OCI-LY7 (cell line): Measurements from ENCODE around the gene ZNF488. TPM values are rescaled to one million over a fixed set of nuclear protein-coding genes. Genes with fewer than 3 reads are reported as not detected.

ENCODE experiments used
- BruUV-seq: library from RNA; stranded (reverse); fragments of 400-500 nt; replicated peaks from 2 replicates; lab custom pipeline; 2021; lab: Mats Ljungman, UMichigan
- CTCF ChIA-PET: fragments of 300-600 bp; sonication (Branson Sonifier 250); formaldehyde crosslinking; loops from one replicate; lab custom pipeline; 2022; ENCODE audit warnings: antibody characterized with exemption; ENCODE audit not compliant: unreplicated experiment; lab: Charles Lee
- POLR2A ChIA-PET: fragments of 300-600 bp; sonication (Branson Sonifier 250); formaldehyde crosslinking; loops from one replicate; lab custom pipeline; 2022; ENCODE audit warnings: antibody characterized with exemption; lab: Charles Lee
- DNase-seq: peaks from one replicate; pipeline ENCODE4 v3.0.0-alpha.2; 2015; ENCODE audit warnings: low spot score
- H2AFZ ChIP-seq: fragments of 200-600 bp; sonication (generic), shearing (Covaris generic); 2 replicates; pipeline ENCODE4 v1.6.1; 2014; ENCODE audit warnings: mild to moderate bottlenecking, antibody characterized with exemption, low read length, moderate library complexity
- H3K27ac ChIP-seq: fragments of 200-600 bp; sonication (generic); 2 replicates; pipeline ENCODE4 v1.5.1; 2014; ENCODE audit warnings: mixed run types, low read depth, mild to moderate bottlenecking, moderate library complexity, low read length, inconsistent platforms; ENCODE audit not compliant: poor library complexity, severe bottlenecking
- H3K36me3 ChIP-seq: fragments of 200-600 bp; sonication (generic); 2 replicates; pipeline ENCODE4 v1.6.1; 2014; ENCODE audit warnings: mild to moderate bottlenecking, antibody characterized with exemption, low read length, moderate library complexity, mixed read lengths; ENCODE audit not compliant: insufficient read depth
- H3K4me1 ChIP-seq: fragments of 200-600 bp; sonication (generic); 2 replicates; pipeline ENCODE4 v1.5.1; 2014; ENCODE audit warnings: mild to moderate bottlenecking, low read length; ENCODE audit not compliant: insufficient read depth, poor library complexity, severe bottlenecking
- H3K4me2 ChIP-seq: fragments of 200-600 bp; sonication (generic); 2 replicates; pipeline ENCODE4 v1.6.1; 2014; ENCODE audit warnings: mild to moderate bottlenecking, low read length
- H3K4me3 ChIP-seq: fragments of 200-600 bp; sonication (generic); 2 replicates; pipeline ENCODE4 v1.5.1; 2014; ENCODE audit warnings: mild to moderate bottlenecking, low read depth, low read length; ENCODE audit not compliant: poor library complexity, severe bottlenecking
- H3K79me2 ChIP-seq: fragments of 200-600 bp; sonication (generic); 2 replicates; pipeline ENCODE4 v1.6.1; 2016; ENCODE audit warnings: low read depth, mild to moderate bottlenecking, low read length, moderate library complexity, mixed read lengths; ENCODE audit not compliant: insufficient read depth
- H3K9me2 ChIP-seq: fragments of 200-600 bp; sonication (generic); 2 replicates; pipeline ENCODE4 v1.6.1; 2016; ENCODE audit warnings: mild to moderate bottlenecking, low read length, mixed read lengths; ENCODE audit not compliant: insufficient read depth
- H3K9me3 ChIP-seq: fragments of 200-600 bp; sonication (generic); 2 replicates; pipeline ENCODE4 v1.6.1; 2014; ENCODE audit warnings: mild to moderate bottlenecking, mixed run types, low read length, mixed read lengths
- H4K20me1 ChIP-seq: fragments of 200-600 bp; sonication (generic); 2 replicates; pipeline ENCODE4 v1.6.1; 2014; ENCODE audit warnings: mild to moderate bottlenecking, antibody characterized with exemption, low read length, moderate library complexity, mixed read lengths; ENCODE audit not compliant: insufficient read depth
- CTCF ChIP-seq: fragments of 200-600 bp; sonication (generic); conservative IDR thresholded peaks from 2 replicates; pipeline ENCODE4 v1.5.1; 2014; ENCODE audit warnings: mild to moderate bottlenecking, antibody characterized with exemption, low read length, moderate library complexity, mixed read lengths
- EZH2phosphoT487 ChIP-seq: fragments of 200-600 bp; sonication (generic); IDR thresholded peaks from 2 replicates; pipeline ENCODE4 v1.6.1; 2018; ENCODE audit warnings: low read depth, borderline replicate concordance, mild to moderate bottlenecking, mixed run types, antibody characterized with exemption, low read length, moderate library complexity, mixed read lengths
- intact Hi-C: fragments of 100-400 bp; cut with micrococcal nuclease; formaldehyde crosslinking; loops from one replicate; pipeline ENCODE4 v1.10.0; 2022; ENCODE audit not compliant: unreplicated experiment
- total RNA-seq, 2 experiments: library from RNA; depleted of rRNA in 1 of 2; stranded (reverse); fragments of >200 nt in 1 of 2; shearing (Covaris generic) in 1 of 2; gene quantifications; 2 replicates each; pipeline ENCODE4 v1.2.3, GENCODE V29; 2014 to 2022

ZNF488 gene
- total RNA-seq, 2 experiments from 2014 or later = 0.06 to 0.34 TPM

GRCh38 chr10:47348661-47349470 lies 35.2 kb downstream of the ZNF488 start:
- Histone ChIP-seq H3K27ac (no peak overlapping the region), H4K20me1 (no peaks in the 10 kb centered on the region), H2AFZ (no peak overlapping the region), H3K4me1 (no peaks in the 10 kb centered on the region), H3K4me3 (no peak overlapping the region), H3K79me2 (no peaks in the 10 kb centered on the region), H3K4me2 (no peak overlapping the region), H3K36me3 (no peaks in the 10 kb centered on the region), H3K9me3 (no peaks in the 10 kb centered on the region), H3K9me2 (no peaks in the 10 kb centered on the region)
- intact Hi-C loops = no loop called here
- CTCF ChIA-PET = no interaction called here
- no TSS peak for BruUV-seq
- no peak for DNase-seq
- TF ChIP-seq CTCF (no peak), EZH2phosphoT487 (no peak)
- POLR2A ChIA-PET = no interaction called here

- no TSS peak for BruUV-seq
- Histone ChIP-seq H2AFZ (no peak within 1 kb of the TSS), H3K4me2 (no peak within 1 kb of the TSS), H3K9me2 (no peaks in the 10 kb centered on the region), H3K36me3 (no peaks in the 10 kb centered on the region), H3K4me3 (no peak within 1 kb of the TSS), H3K4me1 (no peaks in the 10 kb centered on the region), H3K9me3 (no peaks in the 10 kb centered on the region), H4K20me1 (no peaks in the 10 kb centered on the region), H3K79me2 (no peaks in the 10 kb centered on the region), H3K27ac (no peak within 1 kb of the TSS)
- intact Hi-C loops = no loop called here
- TF ChIP-seq EZH2phosphoT487 (no peak), CTCF (no peak)
- ChIA-PET POLR2A (no interaction called here), CTCF (no interaction called here)
- DNase-seq = no peak
Observed at GRCh38 chr10:47348138-47348651, 35.9 kb downstream of the ZNF488 start, which contains the start of gene RBP3. TSS of gene RBP3 (plus strand) at chr10:47348363. CDS start at chr10:47348485, 122 bp downstream.

GRCh38 chr10:47347303-47347675 lies 36.8 kb downstream of the ZNF488 start:
- ChIA-PET POLR2A (no interaction called here), CTCF (no interaction called here)
- no peak for DNase-seq
- Histone ChIP-seq H3K9me3 (no peaks in the 10 kb centered on the region), H3K9me2 (no peaks in the 10 kb centered on the region), H3K27ac (no peak overlapping the region), H3K4me2 (no peak overlapping the region), H4K20me1 (no peaks in the 10 kb centered on the region), H3K4me3 (no peak overlapping the region), H3K36me3 (no peaks in the 10 kb centered on the region), H3K4me1 (no peaks in the 10 kb centered on the region), H2AFZ (no peak overlapping the region), H3K79me2 (no peaks in the 10 kb centered on the region)
- no TSS peak for BruUV-seq
- intact Hi-C loops = no loop called here
- no peak for TF ChIP-seq CTCF
- no peak for TF ChIP-seq EZH2phosphoT487
